ENCODE results near the gene USP33. TPM values are rescaled to one million over a fixed set of nuclear protein-coding genes. Genes with fewer than 3 reads are reported as not detected.

USP33 gene
- total RNA-seq = 41.1 and 106 TPM in 2 replicates

GRCh38 chr1:77759071-77760028, at the start of gene USP33:
USP33 (minus strand) TSS chr1:77759852; CDS start chr1:77741697, 18,155 bp downstream.

GRCh38 chr1:77779529-77780281, 20.1 kb upstream of the USP33 start, which contains the start of gene MIGA1:
MIGA1 (plus strand) TSS chr1:77779649; CDS start chr1:77783253, 3,604 bp downstream.

GRCh38 chr1:77682460-77683159, 77.0 kb downstream of the USP33 start, which contains the start of gene ZZZ3:
ZZZ3 (minus strand) TSS chr1:77682658; CDS start chr1:77633354, 49,304 bp downstream.

Other genes starting within 250 kb of the USP33 start
- 35.1 and 139 TPM in 2 replicates for gene ZZZ3, start 77.2 kb downstream of the USP33 start, total RNA-seq
- gene MIGA1, start 19.8 kb upstream of the USP33 start, total RNA-seq = 5.2 and 17.9 TPM in 2 replicates
- gene NEXN, start 128.8 kb upstream of the USP33 start, total RNA-seq = 0.49 and 6.9 TPM in 2 replicates
- gene FUBP1, start 219.2 kb upstream of the USP33 start, total RNA-seq = 89.4 and 147 TPM in 2 replicates
- 75.9 and 279 TPM in 2 replicates for gene DNAJB4, start 245.1 kb upstream of the USP33 start, total RNA-seq